HepG2 (cell line): Measurements from ENCODE around the gene TTC39B.

Source experiments
- MZF1 ChIP-seq: sonication (generic); formaldehyde crosslinking; IDR thresholded peaks from 2 replicates; pipeline ENCODE4 v1.8.1; 2023; ENCODE audit warnings: mild to moderate bottlenecking, missing genetic modification reagents, borderline replicate concordance
- ZNF263 ChIP-seq: sonication (generic); formaldehyde crosslinking; IDR thresholded peaks from 2 replicates; pipeline ENCODE4 v1.4.0; 2020; ENCODE audit warnings: missing genetic modification reagents
- TF ChIP-seq, protein P1 (sequence below): sonication (generic); formaldehyde crosslinking; IDR thresholded peaks from 2 replicates; pipeline ENCODE4 v1.4.0; 2020; ENCODE audit warnings: missing genetic modification reagents

GRCh38 chr9:15278091-15278687 lies 28.8 kb downstream of the TTC39B start:
- no peak for TF ChIP-seq ZNF263
- TF ChIP-seq MZF1 (CRISPR knock-in tag) = no peak
- TF ChIP-seq, protein P1, sequence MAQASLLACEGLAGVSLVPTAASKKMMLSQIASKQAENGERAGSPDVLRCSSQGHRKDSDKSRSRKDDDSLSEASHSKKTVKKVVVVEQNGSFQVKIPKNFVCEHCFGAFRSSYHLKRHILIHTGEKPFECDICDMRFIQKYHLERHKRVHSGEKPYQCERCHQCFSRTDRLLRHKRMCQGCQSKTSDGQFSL = no peak
